ENCODE results near the gene CAMK1D. TPM values are rescaled to one million over a fixed set of nuclear protein-coding genes. Genes with fewer than 3 reads are reported as not detected.

The CAMK1D gene
- total RNA-seq, 1 donor, result 11.2 TPM

DNA sequence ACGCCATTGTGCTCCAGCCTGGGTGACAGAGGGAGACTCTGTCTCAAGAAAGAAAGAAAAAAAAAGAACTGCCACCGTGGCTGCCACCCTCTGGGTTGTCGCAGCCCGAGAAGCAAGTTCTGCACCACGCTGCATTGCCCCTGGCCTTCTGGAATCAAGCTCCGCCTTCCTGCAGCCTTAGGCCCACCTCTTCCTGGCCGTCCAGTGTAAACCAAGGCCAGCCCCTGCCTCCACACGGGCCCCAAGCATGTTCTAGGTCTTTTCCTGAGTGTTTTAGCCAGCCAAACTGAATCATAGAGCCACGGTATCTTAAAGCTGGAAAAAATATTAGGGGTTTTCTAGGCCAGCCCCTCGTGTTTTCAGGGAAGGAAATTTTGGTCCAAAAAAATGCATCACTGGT, 463.2 kb downstream of the CAMK1D start:
- Histone ChIP-seq H3K79me2 (ENCODE audit: insufficient read depth, low read length) (no peaks in the 10 kb centered on the region), H3K4me1 (ENCODE audit: insufficient read depth, low read length) (peaks cover 6% of the 10 kb centered on the region), H2AFZ (ENCODE audit: low read length) (no peak overlapping the region), H4K20me1 (ENCODE audit: insufficient read depth, low read length) (no peaks in the 10 kb centered on the region), H3K4me2 (ENCODE audit: insufficient read depth, low read length) (no peak overlapping the region), H3K4me3 (ENCODE audit: insufficient read depth, low read length) (no peak overlapping the region), H3K36me3 (ENCODE audit: insufficient read depth, low read length) (no peaks in the 10 kb centered on the region), H3K9me3 (ENCODE audit: low read depth, low read length) (no peaks in the 10 kb centered on the region), H3K27ac (ENCODE audit: low read depth, low read length) (no peak overlapping the region), H3K27me3 (ENCODE audit: insufficient read depth, low read length) (peaks cover 4% of the 10 kb centered on the region)
- DNase-seq (ENCODE audit: insufficient read length, low spot score, missing footprints), result no peak
- TF ChIP-seq, protein P1, sequence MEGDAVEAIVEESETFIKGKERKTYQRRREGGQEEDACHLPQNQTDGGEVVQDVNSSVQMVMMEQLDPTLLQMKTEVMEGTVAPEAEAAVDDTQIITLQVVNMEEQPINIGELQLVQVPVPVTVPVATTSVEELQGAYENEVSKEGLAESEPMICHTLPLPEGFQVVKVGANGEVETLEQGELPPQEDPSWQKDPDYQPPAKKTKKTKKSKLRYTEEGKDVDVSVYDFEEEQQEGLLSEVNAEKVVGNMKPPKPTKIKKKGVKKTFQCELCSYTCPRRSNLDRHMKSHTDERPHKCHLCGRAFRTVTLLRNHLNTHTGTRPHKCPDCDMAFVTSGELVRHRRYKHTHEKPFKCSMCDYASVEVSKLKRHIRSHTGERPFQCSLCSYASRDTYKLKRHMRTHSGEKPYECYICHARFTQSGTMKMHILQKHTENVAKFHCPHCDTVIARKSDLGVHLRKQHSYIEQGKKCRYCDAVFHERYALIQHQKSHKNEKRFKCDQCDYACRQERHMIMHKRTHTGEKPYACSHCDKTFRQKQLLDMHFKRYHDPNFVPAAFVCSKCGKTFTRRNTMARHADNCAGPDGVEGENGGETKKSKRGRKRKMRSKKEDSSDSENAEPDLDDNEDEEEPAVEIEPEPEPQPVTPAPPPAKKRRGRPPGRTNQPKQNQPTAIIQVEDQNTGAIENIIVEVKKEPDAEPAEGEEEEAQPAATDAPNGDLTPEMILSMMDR (IDR thresholded peaks at IDR 0.05; ENCODE audit: extremely low read depth, low read depth, low read length), result no peak

DNA sequence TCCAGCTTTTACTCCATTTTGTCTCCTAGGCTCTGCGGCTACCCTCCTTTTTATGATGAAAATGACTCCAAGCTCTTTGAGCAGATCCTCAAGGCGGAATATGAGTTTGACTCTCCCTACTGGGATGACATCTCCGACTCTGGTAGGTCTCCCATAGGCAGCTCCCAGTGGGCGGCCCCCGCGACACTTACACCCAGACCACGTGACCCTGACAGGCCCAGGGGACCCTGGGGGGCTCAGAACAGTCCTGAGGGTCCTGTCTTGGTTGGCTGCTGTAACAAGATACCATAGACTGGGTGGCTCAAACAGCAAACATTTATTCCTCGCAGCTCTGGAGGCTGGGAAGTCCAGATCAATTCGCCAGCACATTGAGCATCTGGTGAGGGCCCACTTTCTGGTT, 464.8 kb downstream of the CAMK1D start:
- Histone ChIP-seq H3K27me3 (ENCODE audit: insufficient read depth, low read length) (peaks cover 4% of the 10 kb centered on the region), H3K9me3 (ENCODE audit: low read depth, low read length) (no peaks in the 10 kb centered on the region), H4K20me1 (ENCODE audit: insufficient read depth, low read length) (no peaks in the 10 kb centered on the region), H2AFZ (ENCODE audit: low read length) (no peak overlapping the region), H3K4me1 (ENCODE audit: insufficient read depth, low read length) (peaks cover 6% of the 10 kb centered on the region), H3K79me2 (ENCODE audit: insufficient read depth, low read length) (no peaks in the 10 kb centered on the region), H3K36me3 (ENCODE audit: insufficient read depth, low read length) (no peaks in the 10 kb centered on the region), H3K4me2 (ENCODE audit: insufficient read depth, low read length) (no peak overlapping the region), H3K27ac (ENCODE audit: low read depth, low read length) (no peak overlapping the region), H3K4me3 (ENCODE audit: insufficient read depth, low read length) (no peak overlapping the region)
- TF ChIP-seq, protein P1 (IDR thresholded peaks at IDR 0.05; ENCODE audit: extremely low read depth, low read depth, low read length), result no peak
- DNase-seq (ENCODE audit: insufficient read length, low spot score, missing footprints), result no peak

DNA sequence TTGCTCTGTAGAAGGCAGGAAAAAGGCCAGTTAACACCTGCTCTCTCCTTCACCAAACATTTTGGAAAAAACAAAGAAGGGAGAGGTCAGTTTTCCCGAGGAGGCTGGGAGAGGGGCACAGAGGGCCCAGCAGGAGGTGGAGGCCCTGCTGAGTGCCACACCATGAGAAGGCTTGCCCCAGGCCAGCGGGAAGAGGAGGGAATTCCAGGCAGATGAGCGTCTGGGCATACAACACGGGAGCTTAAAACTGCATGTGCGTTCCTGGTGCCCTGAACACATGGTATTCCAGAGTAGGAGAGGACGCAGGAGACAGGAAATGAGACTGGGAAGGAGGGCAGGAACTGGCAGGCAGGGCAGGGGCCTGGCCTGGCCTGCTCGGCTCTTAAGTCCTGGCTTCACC, 469.7 kb downstream of the CAMK1D start:
- H3K27me3 ChIP-seq (ENCODE audit: insufficient read depth, low read length), result no peaks in the 10 kb centered on the region
- H3K79me2 ChIP-seq (ENCODE audit: insufficient read depth, low read length), result no peaks in the 10 kb centered on the region
- H3K9me3 ChIP-seq (ENCODE audit: low read depth, low read length), result no peaks in the 10 kb centered on the region
- no peak for DNase-seq (ENCODE audit: insufficient read length, low spot score, missing footprints)
- H3K4me1 ChIP-seq (ENCODE audit: insufficient read depth, low read length), result no peaks in the 10 kb centered on the region
- no peak overlapping the region for H3K4me2 ChIP-seq (ENCODE audit: insufficient read depth, low read length)
- no peak overlapping the region for H3K4me3 ChIP-seq (ENCODE audit: insufficient read depth, low read length)
- H3K27ac ChIP-seq (ENCODE audit: low read depth, low read length), result no peak overlapping the region
- H4K20me1 ChIP-seq (ENCODE audit: insufficient read depth, low read length), result no peaks in the 10 kb centered on the region
- TF ChIP-seq, protein P1 (IDR thresholded peaks at IDR 0.05; ENCODE audit: extremely low read depth, low read depth, low read length), result no peak
- no peaks in the 10 kb centered on the region for H3K36me3 ChIP-seq (ENCODE audit: insufficient read depth, low read length)
- H2AFZ ChIP-seq (ENCODE audit: low read length), result no peak overlapping the region

DNA sequence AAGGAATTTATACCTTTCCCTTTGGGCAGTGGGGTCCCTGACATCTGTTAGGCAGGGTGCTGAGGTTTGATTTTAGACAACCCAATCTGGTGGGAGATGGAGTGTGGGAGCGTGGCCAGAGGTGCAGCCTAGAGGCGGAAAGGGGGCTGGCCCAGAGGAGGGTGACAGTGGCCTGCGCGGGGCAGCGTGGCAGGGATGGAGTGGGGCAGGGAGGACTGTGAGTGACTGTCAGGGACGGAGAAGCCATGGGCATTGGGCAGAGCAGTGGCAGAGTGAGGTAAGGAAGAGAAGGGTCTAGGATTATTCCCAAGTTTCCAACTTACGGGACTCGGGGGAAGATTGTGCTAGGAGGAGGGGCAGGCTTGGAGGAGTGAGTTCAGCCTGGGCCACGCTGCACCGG, 470.3 kb downstream of the CAMK1D start:
- no peak for DNase-seq (ENCODE audit: insufficient read length, low spot score, missing footprints)
- H3K9me3 ChIP-seq (ENCODE audit: low read depth, low read length), result no peaks in the 10 kb centered on the region
- TF ChIP-seq, protein P1 (IDR thresholded peaks at IDR 0.05; ENCODE audit: extremely low read depth, low read depth, low read length), result no peak
- no peak overlapping the region for H2AFZ ChIP-seq (ENCODE audit: low read length)
- H3K4me3 ChIP-seq (ENCODE audit: insufficient read depth, low read length), result no peak overlapping the region
- no peak overlapping the region for H3K4me2 ChIP-seq (ENCODE audit: insufficient read depth, low read length)
- no peak overlapping the region for H3K27ac ChIP-seq (ENCODE audit: low read depth, low read length)
- no peaks in the 10 kb centered on the region for H3K36me3 ChIP-seq (ENCODE audit: insufficient read depth, low read length)
- no peaks in the 10 kb centered on the region for H3K79me2 ChIP-seq (ENCODE audit: insufficient read depth, low read length)
- no peaks in the 10 kb centered on the region for H3K27me3 ChIP-seq (ENCODE audit: insufficient read depth, low read length)
- no peaks in the 10 kb centered on the region for H4K20me1 ChIP-seq (ENCODE audit: insufficient read depth, low read length)
- no peaks in the 10 kb centered on the region for H3K4me1 ChIP-seq (ENCODE audit: insufficient read depth, low read length)

All from osteoblast (primary cell).